Panc1 (cell line): ENCODE results near the gene FNDC4.

Source experiments
- TCF7L2 ChIP-seq: IDR thresholded peaks from 2 replicates; pipeline ENCODE4 v1.6.1; 2011; ENCODE audit warnings: mild to moderate bottlenecking, low read depth, low read length, inconsistent platforms
- TF ChIP-seq, protein P1 (sequence below): fragments of 450-650 bp; IDR thresholded peaks from 2 replicates; pipeline ENCODE4 v1.5.1; 2017; ENCODE audit warnings: mild to moderate bottlenecking
- TF ChIP-seq, protein P2 (sequence below), 2 experiments: IDR thresholded peaks; 2 replicates each; pipeline ENCODE4 v1.6.1; 2011 to 2012; ENCODE audit warnings: low read depth in 2 of 2, control low read depth in 1 of 2, low read length in 1 of 2, mild to moderate bottlenecking in 1 of 2, moderate library complexity in 1 of 2; ENCODE audit not compliant: insufficient read depth in 1 of 2

DNA sequence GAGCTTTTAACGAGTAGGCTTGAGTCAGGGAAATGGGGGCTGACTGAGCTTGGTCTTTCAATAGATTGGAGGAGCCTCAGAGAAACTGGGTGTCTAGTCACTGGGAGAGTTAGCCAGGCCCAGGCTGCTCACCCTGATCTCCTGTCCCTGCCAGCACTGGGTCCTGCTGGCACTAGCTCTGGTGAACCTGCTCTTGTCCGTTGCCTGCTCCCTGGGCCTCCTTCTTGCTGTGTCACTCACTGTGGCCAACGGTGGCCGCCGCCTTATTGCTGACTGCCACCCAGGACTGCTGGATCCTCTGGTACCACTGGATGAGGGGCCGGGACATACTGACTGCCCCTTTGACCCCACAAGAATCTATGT is 52.1 kb downstream of the FNDC4 start:
- TF ChIP-seq, protein P1, sequence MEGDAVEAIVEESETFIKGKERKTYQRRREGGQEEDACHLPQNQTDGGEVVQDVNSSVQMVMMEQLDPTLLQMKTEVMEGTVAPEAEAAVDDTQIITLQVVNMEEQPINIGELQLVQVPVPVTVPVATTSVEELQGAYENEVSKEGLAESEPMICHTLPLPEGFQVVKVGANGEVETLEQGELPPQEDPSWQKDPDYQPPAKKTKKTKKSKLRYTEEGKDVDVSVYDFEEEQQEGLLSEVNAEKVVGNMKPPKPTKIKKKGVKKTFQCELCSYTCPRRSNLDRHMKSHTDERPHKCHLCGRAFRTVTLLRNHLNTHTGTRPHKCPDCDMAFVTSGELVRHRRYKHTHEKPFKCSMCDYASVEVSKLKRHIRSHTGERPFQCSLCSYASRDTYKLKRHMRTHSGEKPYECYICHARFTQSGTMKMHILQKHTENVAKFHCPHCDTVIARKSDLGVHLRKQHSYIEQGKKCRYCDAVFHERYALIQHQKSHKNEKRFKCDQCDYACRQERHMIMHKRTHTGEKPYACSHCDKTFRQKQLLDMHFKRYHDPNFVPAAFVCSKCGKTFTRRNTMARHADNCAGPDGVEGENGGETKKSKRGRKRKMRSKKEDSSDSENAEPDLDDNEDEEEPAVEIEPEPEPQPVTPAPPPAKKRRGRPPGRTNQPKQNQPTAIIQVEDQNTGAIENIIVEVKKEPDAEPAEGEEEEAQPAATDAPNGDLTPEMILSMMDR = no peak
- TF ChIP-seq TCF7L2 = no peak
- TF ChIP-seq, protein P2, sequence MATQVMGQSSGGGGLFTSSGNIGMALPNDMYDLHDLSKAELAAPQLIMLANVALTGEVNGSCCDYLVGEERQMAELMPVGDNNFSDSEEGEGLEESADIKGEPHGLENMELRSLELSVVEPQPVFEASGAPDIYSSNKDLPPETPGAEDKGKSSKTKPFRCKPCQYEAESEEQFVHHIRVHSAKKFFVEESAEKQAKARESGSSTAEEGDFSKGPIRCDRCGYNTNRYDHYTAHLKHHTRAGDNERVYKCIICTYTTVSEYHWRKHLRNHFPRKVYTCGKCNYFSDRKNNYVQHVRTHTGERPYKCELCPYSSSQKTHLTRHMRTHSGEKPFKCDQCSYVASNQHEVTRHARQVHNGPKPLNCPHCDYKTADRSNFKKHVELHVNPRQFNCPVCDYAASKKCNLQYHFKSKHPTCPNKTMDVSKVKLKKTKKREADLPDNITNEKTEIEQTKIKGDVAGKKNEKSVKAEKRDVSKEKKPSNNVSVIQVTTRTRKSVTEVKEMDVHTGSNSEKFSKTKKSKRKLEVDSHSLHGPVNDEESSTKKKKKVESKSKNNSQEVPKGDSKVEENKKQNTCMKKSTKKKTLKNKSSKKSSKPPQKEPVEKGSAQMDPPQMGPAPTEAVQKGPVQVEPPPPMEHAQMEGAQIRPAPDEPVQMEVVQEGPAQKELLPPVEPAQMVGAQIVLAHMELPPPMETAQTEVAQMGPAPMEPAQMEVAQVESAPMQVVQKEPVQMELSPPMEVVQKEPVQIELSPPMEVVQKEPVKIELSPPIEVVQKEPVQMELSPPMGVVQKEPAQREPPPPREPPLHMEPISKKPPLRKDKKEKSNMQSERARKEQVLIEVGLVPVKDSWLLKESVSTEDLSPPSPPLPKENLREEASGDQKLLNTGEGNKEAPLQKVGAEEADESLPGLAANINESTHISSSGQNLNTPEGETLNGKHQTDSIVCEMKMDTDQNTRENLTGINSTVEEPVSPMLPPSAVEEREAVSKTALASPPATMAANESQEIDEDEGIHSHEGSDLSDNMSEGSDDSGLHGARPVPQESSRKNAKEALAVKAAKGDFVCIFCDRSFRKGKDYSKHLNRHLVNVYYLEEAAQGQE (IDR thresholded peaks at IDR 0.05; ENCODE audit: insufficient read depth in 1 of 2, low read depth in 2 of 2, low read length in 1 of 2) = no peak
